ENCODE results near the gene ITGB2.
"Not testable (repeated sequence)": the region's sequence is repeated elsewhere in the genome, so short reads cannot be mapped to it uniquely, and the experiment has no call there.

Gene ITGB2

DNA sequence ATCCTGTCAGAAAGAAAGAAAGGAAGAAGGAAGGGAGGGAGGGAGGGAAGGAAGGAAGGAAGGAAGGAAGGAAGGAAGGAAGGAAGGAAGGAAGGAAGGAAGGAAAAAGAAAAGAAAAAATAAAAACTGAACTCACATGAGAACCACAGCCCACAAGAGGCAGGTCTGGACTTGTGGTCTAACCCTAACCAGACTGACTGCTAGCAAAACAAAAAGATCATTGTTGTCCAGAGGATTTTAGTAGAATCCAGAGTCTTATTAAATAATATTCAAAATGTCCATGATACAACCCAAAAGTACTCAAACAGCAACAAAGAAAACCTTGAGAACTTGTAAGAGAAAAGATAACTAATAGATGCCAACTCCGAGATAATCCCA lies 4.7 kb upstream of the ITGB2 start:
- DNase-seq: no peak

DNA sequence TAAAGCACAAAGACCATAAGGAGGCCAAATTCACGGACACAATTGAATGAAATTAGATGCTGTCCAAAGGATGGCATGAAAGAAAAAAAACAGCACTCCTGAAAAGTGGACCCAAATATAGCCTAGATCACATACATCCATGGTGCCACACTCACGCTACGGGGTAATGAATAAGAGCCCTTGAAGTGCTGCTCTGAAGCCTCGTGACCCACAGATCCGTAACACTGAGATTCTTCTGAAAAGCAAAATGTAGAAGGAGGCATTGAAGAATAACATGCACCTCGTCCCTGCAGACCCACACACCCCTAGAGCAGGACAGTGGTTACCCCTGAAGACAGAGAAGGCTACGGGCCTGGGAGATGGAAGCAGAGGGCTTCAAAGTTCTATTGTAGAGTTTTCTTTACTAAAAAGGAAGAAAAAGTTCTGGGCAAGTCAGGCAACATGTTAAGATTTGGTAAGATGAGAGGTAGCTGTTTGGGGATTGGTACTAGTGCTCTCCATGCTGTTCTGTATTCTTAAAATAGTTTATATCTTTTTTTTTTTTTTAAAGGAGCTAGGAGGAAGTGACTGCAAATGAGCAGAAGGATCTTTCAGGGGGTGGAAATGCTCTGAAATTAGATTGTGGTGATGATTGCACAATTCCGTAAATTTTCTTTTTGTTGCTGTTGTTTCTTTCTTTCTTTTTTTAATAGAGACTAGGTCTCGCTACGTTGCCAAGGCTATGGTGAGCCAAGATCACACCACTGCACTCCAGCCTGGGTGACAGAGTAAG lies 4.1 kb upstream of the ITGB2 start:
- no peak for DNase-seq

DNA sequence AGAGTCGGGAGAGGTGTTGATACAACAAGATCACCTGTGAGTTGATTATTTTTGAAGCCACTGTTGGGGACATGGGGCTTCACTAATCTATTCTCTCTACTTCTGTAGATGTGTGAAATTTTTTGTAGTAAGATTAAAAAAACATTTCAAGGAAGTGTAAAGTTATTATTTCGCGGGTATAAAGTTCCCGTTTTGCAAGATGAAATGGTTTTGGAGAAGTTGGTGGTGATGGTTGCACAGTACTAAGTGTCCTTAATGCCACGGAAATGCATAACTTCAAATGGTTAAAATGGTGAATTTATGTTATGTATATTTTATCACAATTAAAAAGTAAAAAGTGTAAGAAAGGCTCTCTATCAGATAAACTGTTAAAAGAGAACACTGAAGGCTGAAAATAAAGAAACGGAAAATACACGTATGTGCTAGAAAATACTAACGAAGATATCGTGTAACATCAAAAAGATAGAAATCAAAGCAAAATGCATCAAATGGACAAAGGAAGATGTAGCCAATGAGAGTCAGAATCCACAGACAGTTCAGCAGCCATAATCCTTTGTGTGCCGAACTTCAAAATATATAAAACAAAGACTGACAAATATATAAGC lies 2.9 kb upstream of the ITGB2 start:
- DNase-seq: no peak

DNA sequence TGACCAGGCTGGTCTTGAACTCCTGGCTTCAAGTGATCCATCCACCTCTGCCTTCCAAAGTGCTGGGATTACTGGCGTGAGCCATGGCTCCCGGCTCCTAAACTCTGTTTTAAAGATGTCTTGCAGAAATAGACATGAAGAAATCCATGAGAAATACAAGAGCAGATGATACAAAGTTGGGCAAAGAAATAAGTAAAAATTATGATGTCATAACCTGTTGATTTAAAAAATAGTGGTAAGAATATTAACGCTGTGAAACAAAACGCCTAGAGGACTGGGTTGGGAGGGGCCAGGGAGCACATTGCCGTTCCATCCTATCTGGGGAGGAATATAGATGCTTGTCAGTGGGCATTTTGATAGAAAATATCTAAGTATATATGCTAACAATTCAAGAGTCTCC lies 1.2 kb upstream of the ITGB2 start:
- no peak for DNase-seq

DNA sequence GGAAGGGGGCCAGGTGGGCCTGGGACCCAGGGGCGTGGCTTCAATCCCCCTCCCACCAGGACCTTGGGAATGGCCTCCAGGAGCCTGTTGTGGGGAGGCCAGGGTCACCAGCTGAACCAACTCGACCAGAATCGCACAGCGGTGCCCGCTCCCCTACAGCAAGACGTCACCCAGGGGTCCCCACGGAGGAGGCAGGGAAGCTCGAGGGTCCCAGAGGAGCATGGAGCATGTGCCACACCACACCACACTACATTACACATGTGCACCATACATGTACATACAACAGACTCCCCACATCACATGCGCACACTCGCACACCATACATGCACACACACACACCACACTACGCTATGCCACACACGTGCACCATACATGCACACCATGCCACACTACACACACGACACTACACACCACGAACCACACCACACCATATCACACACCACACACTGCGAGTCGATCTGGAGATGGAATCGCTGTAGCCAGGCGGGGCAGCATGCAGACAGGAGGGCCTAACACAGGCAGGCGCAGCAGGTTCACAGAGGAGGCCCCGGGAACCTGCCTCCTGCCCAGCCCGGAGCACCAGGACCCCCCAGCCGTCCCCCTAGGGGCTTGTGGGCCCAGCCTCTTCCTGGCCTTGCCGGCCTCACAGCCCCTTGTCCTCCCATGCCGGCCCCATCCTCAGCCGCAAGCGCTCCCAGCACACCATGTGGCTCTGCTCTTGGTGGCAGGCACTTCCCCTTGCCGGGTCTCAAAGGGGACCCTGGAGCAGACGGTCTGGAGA lies 596 bp downstream of the ITGB2 start:
- no peak for DNase-seq

DNA sequence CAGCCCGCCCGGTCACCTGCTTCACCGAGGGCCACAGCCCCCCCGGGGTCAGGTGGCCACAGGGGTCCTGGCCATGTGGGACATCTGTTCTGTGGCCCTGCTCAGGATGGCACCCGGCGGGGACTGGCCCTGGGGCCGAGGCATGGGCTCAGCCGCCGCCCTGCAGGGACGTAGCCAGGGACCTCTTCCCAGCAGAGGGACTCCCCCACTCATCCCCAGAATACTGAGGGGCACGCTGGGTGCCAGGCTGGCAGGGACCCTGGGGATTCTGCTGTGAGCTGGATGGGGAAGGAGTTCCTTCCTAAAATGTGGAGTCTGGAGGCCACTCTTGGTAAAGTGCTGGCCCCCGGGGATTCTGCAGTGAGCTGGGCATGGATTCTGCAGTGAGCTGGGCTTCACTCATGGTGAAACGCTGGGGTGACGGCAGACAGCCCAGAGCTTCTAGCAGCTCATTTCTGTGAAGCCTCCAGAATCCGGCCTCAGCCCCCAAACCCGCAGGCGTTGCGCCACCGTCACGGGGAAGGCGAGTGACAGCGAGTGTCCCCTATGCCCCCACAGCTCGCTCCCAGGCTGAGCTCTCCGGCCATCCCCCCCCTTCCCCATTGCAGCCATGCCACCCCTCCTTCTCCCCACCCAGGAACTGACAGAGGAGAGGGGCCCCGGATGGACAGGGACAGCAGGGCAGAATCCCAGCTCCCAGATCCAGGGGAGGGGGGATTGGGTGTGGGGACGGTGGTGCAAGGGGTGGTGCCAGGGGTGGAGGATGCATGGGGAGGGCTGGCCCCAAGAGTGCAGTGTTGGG lies 1.4 kb downstream of the ITGB2 start:
- DNase-seq: no peak

DNA sequence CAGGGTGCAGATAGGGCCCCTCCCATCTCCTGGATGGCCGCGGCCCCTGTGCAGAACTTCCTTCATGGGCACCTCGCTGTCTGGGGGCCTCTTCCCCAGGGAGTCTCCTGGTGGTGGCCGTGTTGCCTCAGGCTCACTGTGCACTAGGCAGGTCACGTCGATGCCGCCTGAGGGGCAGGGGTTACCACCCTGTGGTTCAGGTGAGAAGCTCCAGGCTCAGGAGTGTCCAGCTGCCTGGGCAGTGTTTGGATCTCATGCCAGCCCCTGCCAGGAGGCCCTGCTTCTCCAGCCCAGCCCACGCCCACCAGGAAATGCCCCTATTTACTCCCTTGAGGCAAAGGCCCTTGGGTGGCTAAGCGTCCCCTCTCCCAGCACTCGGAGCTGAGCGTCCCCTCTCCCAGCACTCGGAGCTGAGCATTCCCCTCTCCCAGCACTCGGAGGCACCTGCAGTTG lies 2.1 kb downstream of the ITGB2 start:
- DNase-seq: no peak

DNA sequence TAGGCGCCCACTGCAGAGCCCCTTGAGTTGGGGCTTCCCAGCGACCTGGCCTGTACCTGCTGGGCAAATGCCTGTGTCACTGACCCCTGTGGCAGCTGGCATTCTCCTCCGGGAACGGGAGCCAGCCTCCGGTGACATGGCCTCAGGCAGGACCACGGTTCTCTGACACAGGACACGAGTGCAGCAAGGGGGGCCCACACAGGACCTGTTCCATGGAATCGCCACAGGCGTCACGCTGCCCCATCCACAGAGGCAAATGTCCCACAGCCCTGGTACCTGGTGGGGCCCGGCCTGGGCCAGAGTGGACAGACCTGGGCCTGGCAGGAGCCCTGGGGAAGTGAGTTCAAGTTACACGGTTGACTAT lies 2.6 kb downstream of the ITGB2 start:
- DNase-seq: no peak

DNA sequence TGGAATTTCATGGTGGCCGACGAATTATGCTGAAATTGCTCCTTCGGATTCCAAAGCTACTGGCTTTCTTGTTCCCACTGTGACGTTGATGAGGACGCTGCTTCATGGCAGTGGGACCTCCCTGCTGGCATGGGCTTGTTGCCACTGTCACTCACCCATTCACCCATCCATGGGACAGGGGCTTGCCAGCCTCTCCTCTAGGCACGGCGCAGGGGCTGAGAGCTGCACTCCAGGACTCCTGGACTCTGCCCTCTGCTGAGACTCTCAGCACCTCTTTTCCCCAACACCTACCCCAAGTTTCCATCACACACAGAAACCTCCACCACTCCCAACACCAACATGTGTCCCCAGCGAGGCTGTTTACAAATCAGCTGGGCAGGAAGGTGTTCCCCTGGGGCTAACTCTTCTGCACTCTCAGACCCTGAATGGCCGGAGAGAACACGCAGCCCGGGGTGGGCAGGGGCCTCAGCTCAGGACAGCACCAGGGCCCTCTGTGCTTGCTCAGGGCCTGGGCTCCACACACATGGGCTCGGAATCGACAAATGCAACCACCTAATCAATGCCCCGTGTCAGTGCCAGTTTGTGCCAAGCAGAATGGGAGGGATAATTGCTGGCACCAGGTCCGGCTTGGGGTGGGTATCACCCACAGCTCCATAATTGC lies 3.1 kb downstream of the ITGB2 start:
- no peak for DNase-seq

DNA sequence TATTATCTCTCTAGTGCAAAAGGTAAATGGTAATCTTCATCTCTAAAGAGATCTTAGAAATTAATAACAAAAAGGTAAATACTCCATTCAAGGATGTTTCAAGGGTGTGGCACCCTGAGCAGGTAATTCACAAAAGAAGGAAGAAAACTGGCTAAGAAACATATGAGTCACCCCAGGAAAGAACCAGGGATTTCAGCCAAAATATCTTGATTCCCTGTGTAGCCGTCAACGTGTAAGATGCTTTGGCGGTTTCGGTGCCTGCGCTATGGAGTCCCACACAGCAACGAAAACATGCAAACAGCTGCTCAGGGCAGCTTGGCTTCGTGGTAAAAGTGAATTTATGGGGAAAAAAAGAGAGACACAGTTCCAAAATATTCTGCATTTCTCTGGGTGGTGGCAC lies 3.7 kb downstream of the ITGB2 start:
- no peak for DNase-seq

DNA sequence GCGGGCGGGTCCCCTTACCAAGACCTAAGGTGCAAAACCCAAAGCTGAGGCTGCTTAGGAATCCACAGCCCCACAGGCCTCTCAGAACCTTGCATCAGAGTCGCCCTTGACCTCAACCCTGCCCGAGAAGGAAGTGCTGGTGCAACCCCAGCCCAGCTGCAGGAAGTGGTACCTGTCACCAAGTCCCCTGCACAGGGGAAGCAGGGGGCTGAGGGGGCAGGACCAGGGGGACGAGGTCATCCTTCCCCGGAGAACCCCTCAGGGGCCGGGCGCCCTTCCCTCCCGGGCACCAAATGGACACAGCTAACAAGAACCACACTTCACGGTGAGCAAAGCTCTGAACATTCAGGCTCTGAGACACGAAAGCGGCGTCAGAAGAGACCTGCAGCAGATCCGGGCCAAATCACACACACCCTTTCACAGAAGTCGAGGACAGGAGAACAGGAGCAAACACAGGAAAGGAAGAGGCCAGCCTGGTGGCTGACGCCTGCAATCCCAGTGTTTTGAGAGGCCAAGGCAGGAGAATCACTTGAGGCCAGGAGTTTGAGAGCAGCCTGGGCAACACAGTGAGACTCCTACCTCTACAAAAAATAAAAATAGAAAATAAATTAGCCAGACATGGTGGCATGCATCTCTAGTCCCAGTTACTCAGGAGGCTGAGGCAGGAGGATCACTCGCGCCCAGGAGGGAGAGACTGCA lies 6.4 kb downstream of the ITGB2 start:
- peak; percentile 59 for DNase-seq

DNA sequence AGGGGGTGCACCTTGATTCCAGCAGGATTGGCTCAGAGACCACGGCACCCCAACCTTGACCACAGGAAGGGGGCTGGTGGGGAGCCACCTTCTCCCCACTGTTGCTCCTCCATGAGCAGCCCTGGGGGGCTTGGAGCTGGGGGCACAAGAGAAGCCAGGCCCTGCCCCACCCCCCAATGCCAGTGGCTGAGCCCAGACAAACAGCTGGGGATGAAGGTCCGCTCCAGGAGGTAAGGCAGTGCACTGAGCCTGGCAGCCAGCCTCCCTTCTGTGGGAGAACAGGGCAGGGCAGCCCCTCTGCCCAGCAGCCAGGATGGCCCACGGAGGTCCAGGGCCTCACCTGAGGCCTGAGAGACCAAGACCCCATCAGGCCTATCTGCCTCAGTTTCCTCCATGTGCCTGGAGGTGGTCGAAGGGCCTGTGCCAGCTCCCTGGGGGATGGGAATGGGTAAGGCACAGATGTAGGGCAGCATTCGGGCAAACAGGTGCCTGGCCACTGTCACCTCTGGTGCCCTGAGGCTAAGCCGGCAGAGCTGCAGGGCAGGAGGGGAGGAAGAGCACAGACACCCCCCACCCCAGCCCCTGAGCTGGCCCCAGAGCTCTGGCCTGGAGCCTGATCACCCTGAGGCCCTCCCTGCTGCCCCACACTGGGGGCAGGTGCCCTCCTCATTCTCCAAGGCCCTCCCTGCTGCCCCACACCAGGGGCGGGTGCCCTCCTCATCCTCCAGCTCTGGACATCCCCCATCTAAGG lies 7.1 kb downstream of the ITGB2 start:
- DNase-seq: no peak

DNA sequence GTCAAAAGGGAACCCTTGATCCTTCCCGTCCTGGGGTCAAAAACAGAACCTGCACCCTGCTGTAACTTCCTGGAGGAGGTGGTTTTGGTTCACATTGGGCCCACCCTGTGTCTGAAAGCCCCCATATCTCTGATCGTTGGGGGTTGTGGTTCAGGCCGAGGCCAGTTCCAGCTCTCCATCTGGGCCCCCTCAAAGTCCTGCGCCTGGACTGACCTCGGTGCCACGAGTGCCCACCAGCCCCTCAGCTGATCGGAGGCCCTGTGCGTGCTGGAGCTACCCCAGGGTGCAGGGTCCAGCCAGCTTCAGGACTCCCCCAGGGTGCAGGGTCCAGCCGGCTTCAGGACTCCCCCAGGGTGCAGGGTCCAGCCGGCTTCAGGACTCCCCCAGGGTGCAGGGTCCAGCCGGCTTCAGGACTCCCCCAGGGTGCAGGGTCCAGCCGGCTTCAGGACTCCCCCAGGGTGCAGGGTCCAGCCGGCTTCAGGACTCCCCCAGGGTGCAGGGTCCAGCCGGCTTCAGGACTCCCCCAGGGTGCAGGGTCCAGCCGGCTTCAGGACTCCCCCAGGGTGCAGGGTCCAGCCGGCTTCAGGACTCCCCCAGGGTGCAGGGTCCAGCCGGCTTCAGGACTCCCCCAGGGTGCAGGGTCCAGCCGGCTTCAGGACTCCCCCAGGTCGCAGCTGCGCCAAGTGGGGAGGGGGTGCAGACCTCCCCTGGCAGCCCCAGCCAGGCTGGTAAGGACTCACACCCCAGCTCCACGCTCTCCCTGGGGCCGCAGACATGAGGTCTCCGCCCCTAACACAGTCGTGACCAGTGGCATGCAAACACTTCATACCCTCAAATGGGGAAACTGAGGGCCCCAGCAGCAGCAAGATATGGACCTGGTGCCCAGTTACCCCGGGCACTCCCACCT lies 7.9 kb downstream of the ITGB2 start:
- not testable (repeated sequence) for DNase-seq

DNA sequence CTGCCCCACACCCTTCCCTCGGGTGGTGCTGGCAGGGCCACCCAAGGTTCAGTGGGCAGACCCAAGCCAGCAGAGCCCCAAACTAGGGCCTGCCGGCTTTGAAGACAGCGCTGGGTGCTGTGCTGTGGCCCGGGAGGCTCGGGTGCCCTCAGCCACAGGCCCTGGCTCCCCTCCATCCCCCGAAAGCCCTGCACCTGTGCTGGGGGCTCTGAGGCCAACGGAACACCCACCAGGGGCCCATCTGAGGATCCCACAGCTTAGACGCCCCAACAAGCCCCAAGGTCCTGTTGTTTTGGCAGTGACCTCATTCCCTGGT lies 8.6 kb downstream of the ITGB2 start:
- no peak for DNase-seq

DNA sequence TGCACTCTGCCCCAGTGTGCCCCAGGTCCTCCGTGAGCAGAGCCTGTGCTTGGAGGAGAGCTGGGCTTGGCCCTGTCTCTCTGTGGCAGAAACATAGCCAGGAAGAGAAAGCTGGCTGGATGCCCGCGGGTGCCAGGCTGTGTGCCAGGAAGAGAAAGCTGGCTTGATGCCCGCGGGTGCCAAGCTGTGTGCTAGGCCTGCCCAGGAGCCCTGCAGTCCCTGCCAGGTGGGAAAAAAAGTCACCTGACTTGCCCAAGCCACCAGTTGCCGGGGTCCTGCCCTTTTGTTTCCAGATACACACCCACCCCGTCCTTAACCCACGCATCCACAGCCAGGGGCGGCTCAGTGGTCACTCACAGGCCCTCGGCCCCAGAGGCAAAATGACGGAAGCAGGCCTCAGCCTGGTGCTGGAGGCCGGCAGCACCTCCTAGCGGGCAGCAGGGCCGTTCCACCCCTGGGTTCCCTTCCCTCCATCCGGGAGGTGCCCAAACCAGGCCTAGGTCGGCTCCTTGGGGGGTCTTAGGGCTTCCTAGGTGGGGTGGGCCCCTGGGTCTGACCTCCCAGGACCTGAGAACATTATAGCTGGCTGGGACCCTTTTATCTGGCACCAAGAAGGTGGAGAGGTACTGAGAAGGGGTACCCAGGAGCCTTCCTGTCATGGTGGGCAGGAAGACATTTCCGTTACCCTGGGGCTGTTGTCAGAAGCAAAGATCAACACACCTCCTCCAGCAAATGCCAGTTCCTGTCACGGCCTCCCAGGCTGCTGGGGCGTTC lies 9.1 kb downstream of the ITGB2 start:
- peak; percentile 58 for DNase-seq

DNA sequence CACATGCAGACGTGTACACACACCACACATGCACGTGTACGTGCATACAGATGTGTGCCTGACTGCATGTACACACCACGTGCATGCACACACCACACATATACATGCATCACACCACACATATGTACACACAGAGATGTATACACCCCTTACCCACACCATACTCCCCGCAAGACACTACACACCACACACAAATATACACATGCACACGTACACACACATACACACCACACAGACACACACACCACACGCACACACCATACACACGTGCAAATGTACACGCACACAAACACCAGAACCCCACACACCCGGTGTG lies 9.7 kb downstream of the ITGB2 start:
- no peak for DNase-seq

DNA sequence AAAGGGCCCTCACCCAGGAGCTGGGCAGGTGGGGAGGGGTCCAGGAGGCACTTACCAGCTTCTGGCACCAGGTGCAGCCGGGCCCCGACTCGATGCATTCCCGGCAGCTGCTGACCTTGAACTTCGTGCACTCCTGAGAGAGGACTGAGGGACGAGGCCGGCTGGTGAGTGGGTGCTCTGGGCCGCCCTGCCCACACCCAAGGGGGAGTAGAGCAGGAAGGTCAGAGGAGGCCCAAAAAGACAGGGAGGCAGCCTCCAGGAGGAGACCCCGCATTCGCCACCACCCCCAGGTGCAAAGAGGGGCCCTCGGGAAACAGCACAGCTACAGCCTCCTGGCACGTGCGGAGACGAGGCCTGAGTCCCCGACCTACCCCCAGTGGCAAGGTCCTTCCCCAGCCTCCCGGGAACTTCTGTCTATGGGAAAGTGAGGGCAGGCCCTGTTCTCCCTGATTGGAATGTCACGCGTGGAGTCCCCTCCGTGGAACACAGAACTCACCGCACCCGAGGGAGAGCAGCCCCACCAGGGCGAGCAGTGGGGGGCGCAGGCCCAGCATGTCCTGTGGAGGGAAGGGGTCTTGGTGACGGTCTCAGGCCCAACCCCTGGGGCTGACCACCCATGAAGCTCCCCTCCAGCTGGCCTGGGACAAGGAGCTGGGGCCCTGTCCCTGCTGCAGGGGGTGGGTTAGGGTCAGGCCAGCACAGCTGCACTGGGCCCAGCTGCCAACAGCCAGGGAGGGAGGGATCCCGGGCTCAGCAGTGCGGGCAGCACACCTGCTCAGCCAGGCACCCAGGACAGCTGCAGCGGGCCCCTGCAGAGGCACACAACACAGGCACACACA lies 10.3 kb downstream of the ITGB2 start:
- no peak for DNase-seq

DNA sequence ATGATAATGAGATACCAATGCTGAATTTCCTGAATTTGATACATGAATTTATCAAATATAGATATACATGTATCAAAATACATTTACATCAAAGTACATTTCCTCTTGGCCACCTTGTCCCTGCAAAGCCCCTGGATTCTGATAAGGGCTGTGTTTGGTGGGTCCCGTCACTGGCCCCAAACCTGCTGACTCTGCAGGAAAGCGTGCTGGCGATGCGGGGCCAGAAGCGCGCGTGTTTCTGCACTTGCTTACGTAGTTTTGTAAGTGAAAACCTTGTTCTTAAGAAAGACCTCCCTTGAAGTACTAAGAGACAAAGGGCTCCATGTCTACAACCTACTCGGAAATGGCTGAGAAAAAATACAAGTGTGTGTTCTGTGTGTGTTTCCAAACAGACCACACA lies 11.0 kb downstream of the ITGB2 start:
- no peak for DNase-seq

DNA sequence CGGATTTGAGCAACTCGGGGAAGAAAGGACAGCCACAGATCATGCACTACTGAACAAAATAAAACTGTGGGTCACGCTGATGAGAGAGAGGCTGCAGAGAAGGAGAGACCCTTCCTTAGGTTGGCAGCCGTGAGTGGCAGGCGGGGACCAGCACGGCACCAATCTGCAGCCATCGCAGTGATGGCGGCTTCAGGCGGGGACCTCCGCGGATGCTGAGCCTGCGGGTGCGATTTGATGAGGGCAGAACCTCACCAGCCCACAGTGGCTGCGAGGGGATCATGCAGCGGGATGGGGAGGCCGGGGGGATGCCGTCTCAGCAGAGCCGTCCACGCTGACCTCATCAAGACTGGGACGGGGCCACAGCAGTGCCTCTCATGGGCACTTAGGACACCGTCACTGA lies 11.8 kb downstream of the ITGB2 start:
- no peak for DNase-seq
